Measurements from ENCODE around the gene C1RL.

GRCh38 chr12:7112041-7112440 is 3.0 kb upstream of the C1RL start:
- TF ChIP-seq CTCF (IDR thresholded peaks at IDR 0.05) (no peak), POLR2AphosphoS5 (IDR thresholded peaks at IDR 0.05) (no peak), POLR2A (IDR thresholded peaks at IDR 0.05) (no peak)
